Effector CD4-positive, alpha-beta T cell (primary cell): ENCODE data around the gene NAA35.
A peak's percentile ranks its signal among the peaks of the same experiment; 100 is the strongest.
"Not testable (repeated sequence)": the region's sequence is repeated elsewhere in the genome, so short reads cannot be mapped to it uniquely, and the experiment has no call there.

ENCODE experiments used
- DNase-seq: peaks from one replicate; pipeline ENCODE4 v3.0.0-alpha.2; 2020
- total RNA-seq: gene quantifications from one replicate; lab custom pipeline; 2026; lab: John Stamatoyannopoulos, UW

The NAA35 gene
- total RNA-seq, result 45.6 reads per million, percentile 66 among the genes with 10 or more reads in this experiment

DNA sequence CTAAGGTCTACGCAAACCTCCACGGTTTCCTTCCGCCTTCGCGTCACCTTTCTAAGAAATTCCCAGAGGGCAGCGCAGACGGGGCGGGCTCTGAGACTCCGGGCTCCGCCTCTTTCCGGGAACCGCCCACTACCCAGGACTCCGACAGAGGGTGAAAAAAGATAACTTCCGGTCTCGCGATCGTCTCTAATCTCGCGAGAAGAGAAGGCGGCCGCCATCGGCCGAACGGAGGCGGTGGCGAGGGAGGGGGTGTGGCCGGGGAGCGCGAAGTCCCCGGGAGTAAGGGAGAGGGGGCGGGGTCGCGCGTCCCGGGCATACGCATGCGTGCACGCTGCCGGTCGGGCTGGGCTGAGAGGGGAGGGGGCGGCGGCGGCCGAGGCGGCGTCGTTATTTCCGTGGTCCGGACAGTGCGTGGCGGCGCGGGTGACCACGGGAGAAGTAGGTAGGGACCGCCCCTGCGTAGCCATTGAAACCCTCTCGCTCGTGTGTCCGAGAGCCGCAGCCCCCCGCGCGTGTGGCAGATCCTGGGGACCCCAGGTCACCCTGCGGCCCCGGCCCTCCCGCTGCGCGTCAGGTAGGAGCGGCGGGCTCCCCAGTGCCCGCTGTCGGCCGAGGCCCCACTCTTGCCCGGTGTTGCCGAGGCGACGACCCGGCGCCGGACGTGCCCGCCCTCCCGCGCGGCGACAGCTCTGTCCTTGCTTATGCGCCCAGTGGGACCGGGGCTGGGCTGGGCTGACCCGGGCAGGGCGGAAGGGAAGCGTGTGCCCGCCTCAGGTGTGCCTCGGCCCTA is at the start of gene NAA35:
Gene NAA35, plus strand, starts transcription at position 315 of the 790 bp plus-strand sequence. CDS start 1,014 bp downstream, outside the sequence.
- peak; percentile 98 for DNase-seq

DNA sequence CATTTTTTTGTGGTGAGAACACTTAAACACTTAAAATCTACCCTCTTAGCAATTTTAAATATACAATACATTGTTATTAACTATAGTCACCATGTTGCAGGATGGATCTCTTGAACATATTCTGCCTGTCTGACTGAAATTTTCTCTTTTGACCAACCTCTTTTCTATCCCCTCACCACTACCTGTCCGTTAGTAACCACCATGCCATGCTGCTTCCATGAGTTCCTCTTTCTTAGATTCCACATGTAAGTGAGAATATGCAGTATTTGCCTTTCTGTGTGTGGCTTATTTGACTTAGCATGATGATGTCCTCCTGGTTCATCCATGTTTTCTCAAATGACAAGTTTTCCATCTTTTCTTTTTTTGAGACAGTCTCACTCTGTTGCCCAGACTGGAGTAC is 48.5 kb upstream of the NAA35 start:
- no peak for DNase-seq

- no peak for DNase-seq
Observed at GRCh38 chr9:85895685-85896084, 45.3 kb upstream of the NAA35 start.

DNA sequence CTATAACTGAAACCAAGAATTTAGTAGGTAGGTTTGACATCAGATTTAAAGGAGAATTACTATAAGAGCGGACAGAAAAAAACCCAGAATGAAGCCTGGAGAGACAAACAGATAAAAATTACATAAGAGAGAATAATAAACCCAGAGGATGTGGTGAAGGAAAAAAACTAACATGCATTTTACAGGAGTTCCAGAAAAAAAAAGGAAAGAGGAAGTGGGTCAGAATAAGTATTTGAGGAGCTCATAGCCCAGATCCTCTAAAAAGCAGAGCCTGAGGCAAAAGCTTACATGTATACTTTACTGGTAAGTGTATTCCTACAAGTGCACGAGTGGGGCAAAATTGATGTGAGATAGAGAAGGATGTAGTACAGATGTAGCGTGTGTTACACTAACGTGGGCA is 43.1 kb upstream of the NAA35 start:
- DNase-seq, result no peak

DNA sequence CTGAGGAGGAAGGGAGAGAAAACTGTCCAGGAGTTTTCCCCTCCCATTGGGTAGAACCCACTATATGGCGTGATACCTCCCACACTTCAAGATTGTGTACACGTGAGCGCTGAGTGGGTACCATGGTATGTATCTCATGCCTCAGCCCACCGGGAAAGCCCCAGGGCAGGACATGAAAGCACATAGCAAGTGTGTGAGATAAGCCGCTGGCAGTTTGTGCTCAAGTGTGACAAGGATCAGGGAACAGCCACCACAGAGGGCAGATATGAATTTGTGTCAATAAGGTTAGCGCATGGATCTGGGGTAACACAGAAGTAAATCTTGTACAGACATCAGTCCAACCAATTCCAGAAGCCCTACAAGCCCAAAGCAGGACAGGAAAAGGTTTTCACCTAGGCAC is 42.6 kb upstream of the NAA35 start:
- no peak for DNase-seq

GRCh38 chr9:85899388-85899787 is 41.6 kb upstream of the NAA35 start:
- DNase-seq, result no peak

DNA sequence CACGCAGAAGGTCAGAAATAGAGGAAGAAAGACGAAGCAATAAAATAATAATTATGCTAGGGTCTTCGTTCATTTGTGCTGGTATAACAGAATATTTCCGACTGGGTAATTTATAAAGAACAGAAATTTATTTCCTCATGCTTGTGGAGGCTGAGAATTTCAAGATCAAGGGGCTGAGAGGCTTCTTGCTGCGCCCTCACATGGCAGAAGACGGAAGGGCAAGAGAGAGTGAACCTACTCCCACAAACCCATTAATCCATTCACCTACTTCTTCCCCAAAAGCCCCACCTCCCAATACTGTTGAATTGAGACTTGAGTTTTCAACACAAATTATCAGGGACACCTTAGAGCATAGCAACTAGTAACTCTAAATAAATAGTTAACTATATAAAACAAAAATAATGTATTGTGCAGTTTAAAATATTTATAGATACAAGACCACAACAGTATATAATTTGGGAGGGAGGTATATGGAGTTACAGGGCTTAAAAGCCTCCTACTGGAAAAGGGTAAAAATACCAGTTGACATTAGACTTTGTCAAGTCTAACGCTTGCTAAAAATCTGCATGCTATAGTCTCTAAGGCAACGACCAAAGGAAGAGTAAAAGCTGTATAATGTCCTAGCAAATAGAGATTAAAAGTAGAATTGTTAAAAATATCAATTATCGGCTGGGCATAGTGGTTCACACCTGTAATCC is 40.3 kb upstream of the NAA35 start:
- DNase-seq, result peak; percentile 6

GRCh38 chr9:85904975-85905374 is 36.0 kb upstream of the NAA35 start:
- no peak for DNase-seq

- DNase-seq, result no peak
Observed at GRCh38 chr9:85905957-85906356, 35.0 kb upstream of the NAA35 start.

- no peak for DNase-seq
Observed at GRCh38 chr9:85909390-85909789, 31.6 kb upstream of the NAA35 start.

DNA sequence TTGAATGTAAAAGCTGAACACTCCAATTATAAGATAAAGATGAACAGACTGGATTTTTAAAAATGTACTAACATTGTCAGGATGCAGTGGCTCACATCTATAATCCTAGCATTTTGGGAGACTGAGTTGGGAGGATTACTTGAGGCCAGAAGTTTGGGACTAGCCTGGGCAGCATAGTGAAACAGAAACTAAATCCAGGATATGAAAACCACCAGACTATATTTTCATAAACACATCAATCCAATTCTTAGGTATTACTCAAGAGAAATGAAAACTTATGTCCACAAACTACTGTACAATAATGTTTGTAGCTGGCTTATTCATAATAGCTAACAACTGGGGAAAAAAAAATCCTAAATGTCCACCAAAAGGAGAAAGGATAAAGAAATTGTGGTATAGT is 26.8 kb upstream of the NAA35 start:
- DNase-seq, result no peak

- DNase-seq, result no peak
Observed at GRCh38 chr9:85917756-85918155, 23.2 kb upstream of the NAA35 start.

- DNase-seq, result no peak
Observed at GRCh38 chr9:85925493-85925892, 15.5 kb upstream of the NAA35 start.

DNA sequence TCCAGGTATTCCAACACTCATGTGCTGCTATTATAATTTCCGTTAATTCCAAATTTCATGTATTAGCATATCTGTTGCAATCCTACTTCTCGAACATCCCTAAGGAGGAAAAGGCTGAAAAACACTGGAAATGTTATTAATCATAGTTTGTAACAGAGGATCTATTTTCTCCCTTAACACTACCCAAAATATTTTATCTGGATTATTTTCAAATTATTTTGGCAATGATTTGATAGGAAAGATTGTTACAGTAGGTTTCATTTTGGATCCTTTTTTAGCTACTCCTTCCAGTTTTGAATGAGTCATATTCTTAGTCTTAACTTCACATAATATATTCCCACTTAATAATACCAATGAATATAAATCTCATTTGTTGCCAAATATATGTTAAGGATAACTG is 13.9 kb upstream of the NAA35 start:
- no peak for DNase-seq

DNA sequence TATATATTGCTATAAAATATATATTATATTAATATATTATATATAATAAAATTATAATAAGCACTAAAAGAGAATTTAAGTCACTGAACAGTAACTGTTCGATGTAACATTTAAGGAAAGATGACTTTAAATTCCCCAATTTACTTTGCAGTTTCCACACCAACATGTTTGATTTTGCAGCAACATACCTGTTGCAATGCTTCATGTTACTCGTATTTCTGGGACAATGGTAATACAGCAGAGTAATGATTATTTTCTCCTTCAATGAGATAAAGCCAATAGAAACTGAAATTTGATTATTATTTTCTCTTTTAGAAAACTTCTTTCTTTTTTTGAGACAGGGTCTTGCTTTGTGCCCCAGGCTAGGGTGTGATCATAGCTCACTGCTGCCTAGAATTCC is 9.5 kb upstream of the NAA35 start:
- no peak for DNase-seq

DNA sequence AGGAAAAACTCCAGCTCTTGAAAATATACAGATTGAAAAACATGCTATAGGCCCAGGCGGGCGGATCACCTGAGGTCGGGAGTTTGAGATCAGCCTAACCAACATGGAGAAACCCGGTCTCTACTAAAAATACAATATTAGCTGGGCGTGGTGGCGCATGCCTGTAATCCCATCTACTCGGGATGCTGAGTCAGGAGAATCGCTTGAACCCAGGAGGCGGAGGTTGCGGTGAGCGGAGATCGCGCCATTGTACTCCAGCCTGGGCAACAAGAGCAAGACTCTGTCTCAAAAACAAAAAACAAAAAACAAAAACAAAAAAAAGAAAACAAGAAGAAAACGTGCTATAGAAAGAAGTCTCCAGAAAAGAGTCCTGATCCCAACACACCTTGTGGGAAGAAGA is 5.0 kb upstream of the NAA35 start:
- DNase-seq, result not testable (repeated sequence)

DNA sequence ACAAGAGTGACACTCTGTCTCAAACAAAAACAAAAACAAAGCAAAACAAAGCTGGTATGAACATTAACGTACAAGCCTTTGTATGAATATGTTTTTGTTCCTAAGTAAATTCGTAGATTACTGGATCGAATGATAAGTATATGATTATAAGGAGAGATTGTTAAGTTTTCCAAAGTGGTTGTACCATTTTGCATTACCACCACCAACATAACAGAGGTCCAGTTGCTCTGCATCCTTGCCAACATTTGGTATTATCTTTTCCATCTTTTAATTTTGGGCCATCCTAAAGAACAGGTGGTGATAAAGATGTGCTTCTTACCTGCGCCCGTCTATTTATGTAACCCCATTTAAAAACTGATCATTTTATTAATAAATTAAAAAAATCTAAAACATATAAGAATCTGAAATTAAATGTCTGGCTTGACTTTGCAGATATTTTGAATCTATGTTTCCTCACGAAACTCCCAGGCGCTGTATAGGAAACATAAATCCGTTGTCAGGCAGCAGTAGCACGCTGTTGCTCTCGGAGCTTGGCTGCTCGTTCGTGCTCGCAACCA is 593 bp upstream of the NAA35 start:
- no peak for DNase-seq

- no peak for DNase-seq
Observed at GRCh38 chr9:85941622-85941940, 635 bp downstream of the NAA35 start.

- no peak for DNase-seq
Observed at GRCh38 chr9:85941966-85942912, 1.3 kb downstream of the NAA35 start.

DNA sequence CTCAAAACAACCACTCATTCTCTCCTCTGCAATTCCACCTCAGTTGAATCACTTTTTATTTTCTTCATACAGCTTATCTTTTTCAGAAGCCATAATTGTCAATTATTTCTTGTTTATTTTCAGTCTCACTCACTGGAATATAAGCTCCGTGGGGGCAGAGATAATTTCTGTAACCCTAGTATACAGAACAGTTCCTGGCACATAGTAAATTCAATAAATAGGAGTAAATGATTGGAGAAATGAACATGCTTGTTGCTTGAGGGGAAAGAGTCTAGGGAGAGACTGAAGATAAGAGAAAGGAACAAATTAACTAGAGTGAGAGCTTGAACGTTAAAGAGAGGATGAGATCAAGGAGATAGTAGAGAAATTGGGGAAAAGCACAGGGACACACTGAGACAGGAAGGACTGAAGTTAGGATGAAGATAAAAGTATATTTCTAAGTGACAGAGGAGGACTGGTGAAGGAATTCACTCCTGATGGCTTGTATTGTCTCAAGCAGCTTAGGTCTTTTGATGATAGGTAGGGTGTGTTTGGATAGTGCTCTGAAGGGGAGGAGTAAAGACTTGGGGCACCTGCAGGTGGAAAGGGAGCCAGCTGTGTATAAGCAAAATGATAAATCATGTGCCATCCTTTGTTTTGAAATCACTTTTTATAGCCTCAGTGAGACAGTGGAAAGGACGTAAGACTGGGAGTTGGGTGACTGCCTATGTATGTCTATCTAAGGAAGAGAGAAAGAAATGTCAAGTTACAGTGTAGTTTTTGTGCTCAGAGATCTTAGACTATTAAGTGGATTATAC is 2.2 kb downstream of the NAA35 start:
- DNase-seq, result no peak

DNA sequence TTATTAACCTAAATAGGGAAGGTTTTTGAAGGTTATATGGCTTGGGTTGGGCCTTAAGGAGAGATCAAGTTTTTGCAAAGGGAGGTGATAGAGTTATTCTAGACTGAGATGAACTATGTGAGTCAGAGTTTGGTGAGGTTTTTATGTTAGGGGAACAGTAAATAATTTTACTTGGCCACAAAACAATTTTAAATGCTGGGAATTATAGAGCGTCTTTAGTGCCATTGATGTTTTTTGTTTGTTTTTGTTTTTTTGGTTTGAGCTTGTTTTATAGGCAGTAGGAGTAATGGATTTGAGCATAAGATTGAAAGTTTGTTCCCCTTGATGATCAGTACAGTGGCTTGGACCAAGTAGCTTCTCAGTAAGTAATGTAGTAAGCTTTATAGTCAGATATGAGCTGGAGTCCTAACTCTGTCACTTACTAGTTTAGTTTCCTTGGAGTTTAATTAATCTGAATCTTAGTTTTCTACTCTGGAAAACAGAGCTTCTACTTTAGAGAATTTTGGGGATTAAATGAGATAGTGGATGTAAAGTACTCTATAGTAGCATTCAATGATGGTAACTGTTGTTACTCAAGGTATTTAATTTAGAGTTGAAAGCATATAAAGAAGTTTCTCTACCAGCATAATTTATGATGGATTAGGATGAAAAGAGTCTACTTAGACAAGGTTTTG is 2.9 kb downstream of the NAA35 start:
- no peak for DNase-seq

DNA sequence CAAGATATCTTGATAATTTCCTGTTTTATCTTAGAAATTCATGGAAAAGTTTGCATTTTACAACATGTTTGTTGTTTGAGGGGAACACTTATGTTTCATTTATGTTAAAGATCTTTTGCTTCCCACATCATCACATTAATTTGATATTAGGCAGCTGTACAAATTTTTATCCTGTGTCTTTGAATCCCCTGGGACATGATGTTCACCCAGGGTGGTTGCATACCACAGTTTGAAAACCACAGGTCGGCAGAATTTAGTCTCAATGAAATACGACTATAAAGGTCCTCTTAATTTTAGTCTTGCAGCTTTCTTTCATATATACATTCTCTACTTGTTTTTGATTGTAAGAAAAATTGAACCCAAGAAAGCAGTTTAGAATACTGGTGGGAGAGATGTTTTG is 3.7 kb downstream of the NAA35 start:
- no peak for DNase-seq
